Liver (tissue), 9 donors: ENCODE data around the gene FN1. TPM values are rescaled to one million over a fixed set of nuclear protein-coding genes. Genes with fewer than 3 reads are reported as not detected.

Experiments used
- DNase-seq: peaks from one replicate; pipeline ENCODE4 v3.0.0-alpha.2; 2017; ENCODE audit warnings: low spot score
- H3K27ac ChIP-seq, 2 donors: one replicate each; pipeline ENCODE4 v1.7.0; 2013; ENCODE audit warnings: inconsistent platforms in 2 of 2, low read length in 2 of 2, control low read depth in 1 of 2, low read depth in 1 of 2, mild to moderate bottlenecking in 1 of 2
- H3K27me3 ChIP-seq, 4 donors: one replicate each; pipeline versions ENCODE4 v1.6.1 to v1.7.0; 2013; ENCODE audit warnings: low read length in 3 of 4, inconsistent platforms in 1 of 4, mild to moderate bottlenecking in 1 of 4, moderate library complexity in 1 of 4; ENCODE audit not compliant: control insufficient read depth in 4 of 4, insufficient read depth in 4 of 4
- H3K36me3 ChIP-seq, 4 donors: one replicate each; pipeline versions ENCODE4 v1.6.1 to v1.7.0; 2013; ENCODE audit warnings: low read length in 3 of 4, mild to moderate bottlenecking in 3 of 4, low read depth in 1 of 4, moderate library complexity in 1 of 4; ENCODE audit not compliant: control insufficient read depth in 4 of 4, insufficient read depth in 3 of 4
- H3K4me1 ChIP-seq, 4 donors: one replicate each; pipeline versions ENCODE4 v1.6.1 to v1.7.0; 2013; ENCODE audit warnings: low read length in 3 of 4, mild to moderate bottlenecking in 3 of 4, moderate library complexity in 1 of 4; ENCODE audit not compliant: control insufficient read depth in 4 of 4, insufficient read depth in 4 of 4
- H3K4me3 ChIP-seq, 3 donors: one replicate each; pipeline versions ENCODE4 v1.6.1 to v1.7.0; 2013; ENCODE audit warnings: low read length in 3 of 3, control low read depth in 1 of 3, low read depth in 1 of 3, mild to moderate bottlenecking in 1 of 3
- H3K9ac ChIP-seq, 2 donors: one replicate each; pipeline ENCODE4 v1.7.0; 2013; ENCODE audit warnings: low read length in 2 of 2, mild to moderate bottlenecking in 2 of 2, moderate library complexity in 2 of 2, control low read depth in 1 of 2, low read depth in 1 of 2
- H3K9me3 ChIP-seq, 4 donors: one replicate each; pipeline versions ENCODE4 v1.6.1 to v1.7.0; 2013; ENCODE audit warnings: low read length in 3 of 4; ENCODE audit not compliant: control insufficient read depth in 4 of 4
- EGR1 ChIP-seq, 2 donors: IDR thresholded peaks; 2 replicates each; pipeline ENCODE4 v1.6.1; 2016 to 2018; ENCODE audit warnings: antibody characterized with exemption in 2 of 2, low read depth in 2 of 2
- FOXA1 ChIP-seq: IDR thresholded peaks from 2 replicates; pipeline ENCODE4 v1.6.1; 2016; ENCODE audit warnings: antibody characterized with exemption
- FOXA2 ChIP-seq: IDR thresholded peaks from 2 replicates; pipeline ENCODE4 v1.6.1; 2016; ENCODE audit warnings: antibody characterized with exemption
- HNF4A ChIP-seq, 2 donors: conservative IDR thresholded peaks; 2 replicates each; pipeline ENCODE4 v1.6.1; 2016; ENCODE audit warnings: antibody characterized with exemption in 2 of 2, mild to moderate bottlenecking in 2 of 2
- HNF4G ChIP-seq: IDR thresholded peaks from 2 replicates; pipeline ENCODE4 v1.6.1; 2016; ENCODE audit warnings: antibody characterized with exemption
- JUND ChIP-seq, 2 donors: IDR thresholded peaks; 2 replicates each; pipeline ENCODE4 v1.6.1; 2016; ENCODE audit warnings: antibody characterized with exemption in 2 of 2
- NR2F2 ChIP-seq: IDR thresholded peaks from 2 replicates; pipeline ENCODE4 v1.6.1; 2016; ENCODE audit warnings: antibody characterized with exemption
- RAD21 ChIP-seq, 2 donors: IDR thresholded peaks; 2 replicates each; pipeline ENCODE4 v1.6.1; 2016; ENCODE audit warnings: antibody characterized with exemption in 2 of 2, mild to moderate bottlenecking in 2 of 2
- RXRA ChIP-seq, 2 donors: IDR thresholded peaks; 2 replicates each; pipeline ENCODE4 v1.6.1; 2017 to 2018; ENCODE audit warnings: antibody characterized with exemption in 2 of 2, mild to moderate bottlenecking in 1 of 2
- SP1 ChIP-seq: IDR thresholded peaks from 2 replicates; pipeline ENCODE4 v1.6.1; 2018; ENCODE audit warnings: antibody characterized with exemption, mild to moderate bottlenecking
- TAF1 ChIP-seq: conservative IDR thresholded peaks from 2 replicates; pipeline ENCODE4 v1.6.1; 2016; ENCODE audit warnings: antibody characterized with exemption, mild to moderate bottlenecking
- YY1 ChIP-seq: IDR thresholded peaks from 2 replicates; pipeline ENCODE4 v1.6.1; 2016; ENCODE audit warnings: antibody characterized with exemption, mild to moderate bottlenecking
- WGBS: extraction: QIAGEN DNeasy Blood & Tissue Kit; methylation state at CpG from one replicate; pipeline ENCODE4 v1.1.7; 2013; 5-methylcytosine and 5-hydroxymethylcytosine counted together
- polyA plus RNA-seq, 2 donors: library from polyadenylated mRNA; stranded (reverse) in 1 of 2; unstranded in 1 of 2; fragments of 200-250 nt in 1 of 2; fragments of >200 nt in 1 of 2; fragmentation: Nextera tagmentation in 1 of 2; extraction: Ambion mirVana in 1 of 2; gene quantifications; one replicate each; pipeline versions ENCODE4 v1.2.1 to v1.2.3, GENCODE V29; 2013 to 2015
- total RNA-seq, 2 donors: library from RNA; depleted of rRNA; stranded (reverse); fragments of >200 nt; gene quantifications; one replicate each; pipeline ENCODE4 v1.2.3, GENCODE V29; 2014
- TF ChIP-seq, protein P1 (sequence below): IDR thresholded peaks from 2 replicates; pipeline ENCODE4 v1.6.1; 2016; ENCODE audit warnings: antibody characterized with exemption, mild to moderate bottlenecking
- TF ChIP-seq, protein P2 (sequence below): IDR thresholded peaks from 2 replicates; pipeline ENCODE4 v1.6.1; 2016; ENCODE audit warnings: antibody characterized with exemption
- TF ChIP-seq, protein P3 (sequence below): IDR thresholded peaks from 2 replicates; pipeline ENCODE4 v1.6.1; 2016; ENCODE audit warnings: antibody characterized with exemption
- TF ChIP-seq, protein P4 (sequence below): IDR thresholded peaks from 2 replicates; pipeline ENCODE4 v1.6.1; 2016; ENCODE audit warnings: antibody characterized with exemption
- donor health status: healthy.
- donor health status: healthy.
- donor health status: healthy.
- donor health status: healthy.
- donor health status: healthy.

Gene FN1
- total and polyA plus RNA-seq, 4 donors, result 545 to 1,402 (median 837) TPM

DNA sequence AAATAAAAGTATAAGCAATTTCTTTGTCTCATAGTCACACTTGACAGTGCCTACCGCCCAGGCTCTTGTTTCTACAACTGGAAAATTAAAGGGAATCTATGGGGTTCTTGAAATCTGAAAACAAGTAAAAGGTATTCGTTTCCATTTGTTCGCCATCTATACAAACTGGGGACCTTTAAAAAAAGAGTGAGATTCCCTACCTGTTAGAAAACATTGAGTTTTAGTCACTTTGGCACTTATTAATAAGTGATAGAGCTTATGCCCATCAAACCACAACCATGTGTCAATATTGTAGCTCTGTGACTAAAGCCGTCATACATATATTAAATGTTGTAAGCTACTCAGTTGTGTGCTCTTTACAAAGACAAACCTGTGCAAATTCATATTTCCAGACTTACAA is 13.2 kb downstream of the FN1 start:
- TF ChIP-seq RAD21 (IDR thresholded peaks at IDR 0.05) (no peak), TAF1 (no peak), FOXA2 (no peak), YY1 (no peak), FOXA1 (no peak), SP1 (no peak), HNF4A (conservative IDR thresholded peaks at IDR 0.05) (no peak), NR2F2 (no peak), HNF4G (no peak), RXRA (IDR thresholded peaks at IDR 0.05) (no peak), EGR1 (IDR thresholded peaks at IDR 0.05; ENCODE audit: low read depth in 2 of 2) (no peak), JUND (IDR thresholded peaks at IDR 0.05) (no peak)
- TF ChIP-seq, protein P1, sequence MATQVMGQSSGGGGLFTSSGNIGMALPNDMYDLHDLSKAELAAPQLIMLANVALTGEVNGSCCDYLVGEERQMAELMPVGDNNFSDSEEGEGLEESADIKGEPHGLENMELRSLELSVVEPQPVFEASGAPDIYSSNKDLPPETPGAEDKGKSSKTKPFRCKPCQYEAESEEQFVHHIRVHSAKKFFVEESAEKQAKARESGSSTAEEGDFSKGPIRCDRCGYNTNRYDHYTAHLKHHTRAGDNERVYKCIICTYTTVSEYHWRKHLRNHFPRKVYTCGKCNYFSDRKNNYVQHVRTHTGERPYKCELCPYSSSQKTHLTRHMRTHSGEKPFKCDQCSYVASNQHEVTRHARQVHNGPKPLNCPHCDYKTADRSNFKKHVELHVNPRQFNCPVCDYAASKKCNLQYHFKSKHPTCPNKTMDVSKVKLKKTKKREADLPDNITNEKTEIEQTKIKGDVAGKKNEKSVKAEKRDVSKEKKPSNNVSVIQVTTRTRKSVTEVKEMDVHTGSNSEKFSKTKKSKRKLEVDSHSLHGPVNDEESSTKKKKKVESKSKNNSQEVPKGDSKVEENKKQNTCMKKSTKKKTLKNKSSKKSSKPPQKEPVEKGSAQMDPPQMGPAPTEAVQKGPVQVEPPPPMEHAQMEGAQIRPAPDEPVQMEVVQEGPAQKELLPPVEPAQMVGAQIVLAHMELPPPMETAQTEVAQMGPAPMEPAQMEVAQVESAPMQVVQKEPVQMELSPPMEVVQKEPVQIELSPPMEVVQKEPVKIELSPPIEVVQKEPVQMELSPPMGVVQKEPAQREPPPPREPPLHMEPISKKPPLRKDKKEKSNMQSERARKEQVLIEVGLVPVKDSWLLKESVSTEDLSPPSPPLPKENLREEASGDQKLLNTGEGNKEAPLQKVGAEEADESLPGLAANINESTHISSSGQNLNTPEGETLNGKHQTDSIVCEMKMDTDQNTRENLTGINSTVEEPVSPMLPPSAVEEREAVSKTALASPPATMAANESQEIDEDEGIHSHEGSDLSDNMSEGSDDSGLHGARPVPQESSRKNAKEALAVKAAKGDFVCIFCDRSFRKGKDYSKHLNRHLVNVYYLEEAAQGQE, result no peak
- TF ChIP-seq, protein P2, sequence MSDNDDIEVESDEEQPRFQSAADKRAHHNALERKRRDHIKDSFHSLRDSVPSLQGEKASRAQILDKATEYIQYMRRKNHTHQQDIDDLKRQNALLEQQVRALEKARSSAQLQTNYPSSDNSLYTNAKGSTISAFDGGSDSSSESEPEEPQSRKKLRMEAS, result no peak
- TF ChIP-seq, protein P3, sequence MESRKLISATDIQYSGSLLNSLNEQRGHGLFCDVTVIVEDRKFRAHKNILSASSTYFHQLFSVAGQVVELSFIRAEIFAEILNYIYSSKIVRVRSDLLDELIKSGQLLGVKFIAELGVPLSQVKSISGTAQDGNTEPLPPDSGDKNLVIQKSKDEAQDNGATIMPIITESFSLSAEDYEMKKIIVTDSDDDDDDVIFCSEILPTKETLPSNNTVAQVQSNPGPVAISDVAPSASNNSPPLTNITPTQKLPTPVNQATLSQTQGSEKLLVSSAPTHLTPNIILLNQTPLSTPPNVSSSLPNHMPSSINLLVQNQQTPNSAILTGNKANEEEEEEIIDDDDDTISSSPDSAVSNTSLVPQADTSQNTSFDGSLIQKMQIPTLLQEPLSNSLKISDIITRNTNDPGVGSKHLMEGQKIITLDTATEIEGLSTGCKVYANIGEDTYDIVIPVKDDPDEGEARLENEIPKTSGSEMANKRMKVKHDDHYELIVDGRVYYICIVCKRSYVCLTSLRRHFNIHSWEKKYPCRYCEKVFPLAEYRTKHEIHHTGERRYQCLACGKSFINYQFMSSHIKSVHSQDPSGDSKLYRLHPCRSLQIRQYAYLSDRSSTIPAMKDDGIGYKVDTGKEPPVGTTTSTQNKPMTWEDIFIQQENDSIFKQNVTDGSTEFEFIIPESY, result no peak
- TF ChIP-seq, protein P4, sequence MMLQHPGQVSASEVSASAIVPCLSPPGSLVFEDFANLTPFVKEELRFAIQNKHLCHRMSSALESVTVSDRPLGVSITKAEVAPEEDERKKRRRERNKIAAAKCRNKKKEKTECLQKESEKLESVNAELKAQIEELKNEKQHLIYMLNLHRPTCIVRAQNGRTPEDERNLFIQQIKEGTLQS, result no peak

DNA sequence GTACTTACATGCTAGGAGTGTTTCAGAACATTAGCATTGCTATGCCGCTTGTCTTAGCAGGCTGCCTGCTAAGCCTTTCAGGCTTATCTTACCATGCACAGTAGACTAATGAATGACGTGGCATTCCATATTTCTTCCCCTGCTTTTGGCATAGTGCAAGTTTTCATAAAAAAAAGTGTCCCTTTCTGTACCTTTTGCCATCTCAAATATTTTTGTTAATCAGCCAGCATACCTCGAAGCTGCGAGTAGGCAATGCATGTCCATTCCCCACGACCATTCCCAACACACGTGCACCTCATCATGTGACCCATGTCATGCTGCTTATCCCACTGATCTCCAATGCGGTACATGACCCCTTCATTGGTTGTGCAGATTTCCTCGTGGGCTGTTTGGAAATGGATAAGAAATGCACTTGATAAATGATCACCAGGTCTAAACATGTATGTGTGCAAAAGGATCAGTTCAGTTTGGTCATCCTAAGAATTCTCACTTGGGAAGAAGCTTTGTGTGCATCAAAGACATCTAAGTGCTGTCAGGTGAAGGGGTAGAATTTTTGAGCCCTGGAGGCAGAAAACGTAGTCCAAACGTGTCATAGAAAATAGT is 13.9 kb downstream of the FN1 start:
- peaks cover 10 to 76% (median 57%) of the 10 kb centered on the region in 4 donors for H3K4me1 ChIP-seq
- peaks cover 5 to 45% (median 36%) of the 10 kb centered on the region in 4 donors for H3K36me3 ChIP-seq
- no peaks in the 10 kb centered on the region for H3K27me3 ChIP-seq
- peak; percentile 13 for TF ChIP-seq YY1
- no peak for TF ChIP-seq SP1
- DNase-seq, result no peak
- H3K27ac ChIP-seq, result peak overlapping the region; percentile 24 to 66
- H3K9me3 ChIP-seq, result no peaks in the 10 kb centered on the region
- peak overlapping the region in 1 of 2 donors; percentile 55 for H3K9ac ChIP-seq
- no peak overlapping the region for H3K4me3 ChIP-seq
- WGBS, result 63% methylated on average over 10 of the region's 10 CpGs

More for the DNA sequence above, 13.2 kb downstream of the FN1 start:
- Histone ChIP-seq H3K27me3 (no peaks in the 10 kb centered on the region), H3K36me3 (peaks cover 5 to 47% (median 39%) of the 10 kb centered on the region in 4 donors), H3K27ac (no peak overlapping the region), H3K4me1 (peaks cover 10 to 69% (median 52%) of the 10 kb centered on the region in 4 donors), H3K4me3 (no peak overlapping the region), H3K9ac (no peak overlapping the region), H3K9me3 (no peaks in the 10 kb centered on the region)
- DNase-seq, result no peak
- WGBS, result 96% methylated on average over 4 of the region's 4 CpGs
